GM12878 (cell line): ENCODE measurements around the gene AGAP2. TPM values are rescaled to one million over a fixed set of nuclear protein-coding genes. Genes with fewer than 3 reads are reported as not detected.
A peak's percentile ranks its signal among the peaks of the same experiment; 100 is the strongest.

Source experiments
- ATF2 ChIP-seq: IDR thresholded peaks from 2 replicates; pipeline ENCODE4 v1.6.1; 2012; ENCODE audit warnings: low read length, inconsistent platforms
- ATF3 ChIP-seq: IDR thresholded peaks from 2 replicates; pipeline ENCODE4 v1.6.1; 2011; ENCODE audit warnings: low read depth, mild to moderate bottlenecking, low read length, moderate library complexity, borderline replicate concordance; ENCODE audit errors: extremely low read depth
- CREB1 ChIP-seq: IDR thresholded peaks from 2 replicates; pipeline ENCODE4 v1.6.1; 2012; ENCODE audit warnings: low read depth, mild to moderate bottlenecking, inconsistent platforms
- CREM ChIP-seq: IDR thresholded peaks from 2 replicates; pipeline ENCODE4 v1.6.1; 2014; ENCODE audit warnings: antibody characterized with exemption, low read depth
- E2F4 ChIP-seq: IDR thresholded peaks from 2 replicates; pipeline ENCODE4 v1.6.1; 2012; ENCODE audit warnings: low read depth, low read length, improper control_type of control experiment
- EGR1 ChIP-seq, 2 experiments: IDR thresholded peaks; 1 replicate in 1 of 2; 2 replicates in 1 of 2; pipeline ENCODE4 v1.6.1; 2011 to 2012; ENCODE audit warnings: low read depth in 2 of 2, low read length in 2 of 2, borderline replicate concordance in 1 of 2, mild to moderate bottlenecking in 1 of 2, moderate library complexity in 1 of 2
- MTA3 ChIP-seq: IDR thresholded peaks from 2 replicates; pipeline ENCODE4 v1.6.1; 2012; ENCODE audit warnings: low read length, inconsistent platforms, borderline replicate concordance
- MYC ChIP-seq: IDR thresholded peaks from 2 replicates; pipeline ENCODE4 v1.6.1; 2011; ENCODE audit warnings: mild to moderate bottlenecking, low read length, moderate library complexity, inconsistent platforms; ENCODE audit not compliant: insufficient read depth, insufficient replicate concordance, insufficient read length, severe bottlenecking
- NBN ChIP-seq: fragments of 450-650 bp; IDR thresholded peaks from 2 replicates; pipeline ENCODE4 v1.6.1; 2016
- NR2C1 ChIP-seq: fragments of 450-650 bp; IDR thresholded peaks from 2 replicates; pipeline ENCODE4 v1.6.1; 2017; ENCODE audit warnings: antibody characterized with exemption, mild to moderate bottlenecking, moderate library complexity
- PAX5 ChIP-seq: IDR thresholded peaks from 2 replicates; pipeline ENCODE4 v1.6.1; 2011; ENCODE audit warnings: low read depth, low read length, borderline replicate concordance
- PBX3 ChIP-seq: IDR thresholded peaks from 2 replicates; pipeline ENCODE4 v1.6.1; 2011; ENCODE audit warnings: mild to moderate bottlenecking, low read depth, low read length, moderate library complexity; ENCODE audit not compliant: insufficient replicate concordance
- POU2F2 ChIP-seq: IDR thresholded peaks from 3 replicates; pipeline ENCODE4 v1.6.1; 2011; ENCODE audit warnings: low read depth, mild to moderate bottlenecking, low read length, borderline replicate concordance
- YY1 ChIP-seq: IDR thresholded peaks from 2 replicates; pipeline ENCODE4 v1.6.1; 2011; ENCODE audit warnings: low read depth, mild to moderate bottlenecking, low read length
- ZBTB40 ChIP-seq: fragments of 450-650 bp; IDR thresholded peaks from 2 replicates; pipeline ENCODE4 v1.6.1; 2016; ENCODE audit warnings: mild to moderate bottlenecking, moderate library complexity, borderline replicate concordance
- ZNF217 ChIP-seq: fragments of 450-650 bp; IDR thresholded peaks from 2 replicates; pipeline ENCODE4 v1.6.1; 2017; ENCODE audit warnings: antibody characterized with exemption, mild to moderate bottlenecking
- ZNF687 ChIP-seq: fragments of 450-650 bp; IDR thresholded peaks from 2 replicates; pipeline ENCODE4 v1.6.1; 2017; ENCODE audit warnings: mild to moderate bottlenecking, moderate library complexity
- polyA plus RNA-seq, 11 experiments: library from polyadenylated mRNA; depleted of rRNA in 4 of 11; unstranded in 6 of 11; stranded (reverse) in 5 of 11; fragments of >200 nt; fragmentation: Nextera tagmentation in 4 of 11; fragmentation: Illumina TruSeq in 1 of 11; extraction: Ambion mirVana in 4 of 11; extraction: Trizol in 1 of 11; gene quantifications; 1 replicate in 1 of 11; 2 replicates in 10 of 11; pipeline versions ENCODE4 v1.2.1 to v1.2.3, GENCODE V29; 2011 to 2016; ENCODE audit warnings: inconsistent platforms in 2 of 11, missing spikeins in 2 of 11, low read depth in 1 of 11
- total RNA-seq, 4 experiments: library from RNA; depleted of rRNA in 3 of 4; stranded (reverse); fragments of >200 nt in 3 of 4; fragmentation: Illumina TruSeq in 1 of 4; extraction: Trizol in 1 of 4; gene quantifications; 2 replicates each; pipeline versions ENCODE4 v1.2.1 to v1.2.3, GENCODE V29; 2013 to 2021

AGAP2 gene
- total and polyA plus RNA-seq, 10 of the 15 experiments (the other 5 are each of a cell fraction or from before 2014, with no cell fraction given) = 0.29 to 19.8 (median 11.0) TPM

- TF ChIP-seq ZNF687 (0 out of 2 replicates have a peak, but pooled peaks have one; percentile 31), ZBTB40 (peak; percentile 50), MTA3 (no peak; the same call in 1 of the 2 replicates), E2F4 (no peak), CREM (peak; percentile 98), EGR1 (IDR thresholded peaks at IDR 0.05; ENCODE audit: borderline replicate concordance in 1 of 2, low read depth in 2 of 2, low read length in 2 of 2) (0 out of 3 replicates have a peak, but pooled peaks of 1 of the 2 experiments have one; percentile 12), NBN (peak; percentile 97), NR2C1 (no peak), CREB1 (peak; percentile 99), ATF2 (peak; percentile 97), ZNF217 (0 out of 2 replicates have a peak, but pooled peaks have one; percentile 19), ATF3 (no peak), POU2F2 (peak; percentile 8; the same call in 1 of the 3 replicates), YY1 (peak; percentile 66), PBX3 (no peak), MYC (no peak), PAX5 (peak; percentile 59; the same call in 1 of the 2 replicates)
These were observed 5.7 kb upstream of the AGAP2 start (continued) for GRCh38 chr12:57744194-57744776.
